B cell (primary cell): Measurements from ENCODE around the gene CD38.

ENCODE experiments used
- EZH2 ChIP-seq: IDR thresholded peaks from 2 replicates; pipeline ENCODE4 v1.6.1; 2012; ENCODE audit warnings: borderline replicate concordance, low read depth, mild to moderate bottlenecking, moderate library complexity, low read length; ENCODE audit not compliant: insufficient read depth, poor library complexity, severe bottlenecking
- TF ChIP-seq, protein P1 (sequence below): fragments of 200-600 bp; IDR thresholded peaks from one replicate; pipeline ENCODE4 v1.8.0; 2022; ENCODE audit warnings: antibody characterized with exemption, mild to moderate bottlenecking

DNA sequence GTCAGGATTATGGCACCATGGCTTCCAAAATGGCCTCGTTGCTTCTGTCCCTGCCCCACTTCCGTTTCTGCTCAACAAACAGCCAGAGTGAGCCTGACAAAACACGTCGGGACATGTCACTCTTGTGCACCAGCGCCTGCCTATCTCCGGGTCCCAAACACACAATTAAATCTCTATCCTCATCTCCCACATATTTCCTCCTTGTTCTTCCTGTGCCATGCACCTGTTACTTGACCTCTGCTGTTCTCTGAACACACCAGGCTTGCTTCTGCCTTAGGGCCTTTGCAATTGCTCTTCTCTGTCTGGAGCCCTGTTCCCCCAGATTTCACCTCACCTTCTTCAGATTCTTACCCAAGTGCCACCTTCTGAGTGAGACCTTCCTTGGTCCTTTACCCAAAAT is 12.7 kb upstream of the CD38 start:
- TF ChIP-seq, protein P1, sequence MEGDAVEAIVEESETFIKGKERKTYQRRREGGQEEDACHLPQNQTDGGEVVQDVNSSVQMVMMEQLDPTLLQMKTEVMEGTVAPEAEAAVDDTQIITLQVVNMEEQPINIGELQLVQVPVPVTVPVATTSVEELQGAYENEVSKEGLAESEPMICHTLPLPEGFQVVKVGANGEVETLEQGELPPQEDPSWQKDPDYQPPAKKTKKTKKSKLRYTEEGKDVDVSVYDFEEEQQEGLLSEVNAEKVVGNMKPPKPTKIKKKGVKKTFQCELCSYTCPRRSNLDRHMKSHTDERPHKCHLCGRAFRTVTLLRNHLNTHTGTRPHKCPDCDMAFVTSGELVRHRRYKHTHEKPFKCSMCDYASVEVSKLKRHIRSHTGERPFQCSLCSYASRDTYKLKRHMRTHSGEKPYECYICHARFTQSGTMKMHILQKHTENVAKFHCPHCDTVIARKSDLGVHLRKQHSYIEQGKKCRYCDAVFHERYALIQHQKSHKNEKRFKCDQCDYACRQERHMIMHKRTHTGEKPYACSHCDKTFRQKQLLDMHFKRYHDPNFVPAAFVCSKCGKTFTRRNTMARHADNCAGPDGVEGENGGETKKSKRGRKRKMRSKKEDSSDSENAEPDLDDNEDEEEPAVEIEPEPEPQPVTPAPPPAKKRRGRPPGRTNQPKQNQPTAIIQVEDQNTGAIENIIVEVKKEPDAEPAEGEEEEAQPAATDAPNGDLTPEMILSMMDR = no peak
- TF ChIP-seq EZH2 = no peak
